Activated CD8-positive, alpha-beta memory T cell treated with anti-CD3 and anti-CD28 coated beads, Interleukin-2, amount 10 ng/mL, durations not matched to agents 7 days and 5 days (primary cell): ENCODE results near the gene SDR39U1. TPM values are rescaled to one million over a fixed set of nuclear protein-coding genes. Genes with fewer than 3 reads are reported as not detected.

Source experiments
- ATAC-seq: fragments of 150-1000 bp; cut with Tn5 transposase; one replicate; pipeline ENCODE4 v1.10.0; 2021; ENCODE audit warnings: moderate library complexity
- CTCF ChIA-PET: fragments of 350-600 bp; sonication (Branson Sonifier 250); formaldehyde crosslinking; loops from one replicate; lab custom pipeline; 2021; ENCODE audit warnings: antibody characterized with exemption; lab: Charles Lee
- DNase-seq: peaks from one replicate; pipeline ENCODE4 v3.0.0-alpha.2; 2020
- H3K27ac Mint-ChIP-seq: one replicate; pipeline ENCODE4 v1.8.0; 2021; ENCODE audit warnings: mild to moderate bottlenecking, mixed read lengths
- H3K27me3 Mint-ChIP-seq: one replicate; pipeline ENCODE4 v1.8.0; 2021; ENCODE audit warnings: mixed read lengths
- H3K36me3 Mint-ChIP-seq: one replicate; pipeline ENCODE4 v1.8.0; 2021; ENCODE audit warnings: mild to moderate bottlenecking, mixed read lengths
- H3K4me1 Mint-ChIP-seq: one replicate; pipeline ENCODE4 v1.8.0; 2021; ENCODE audit warnings: mixed read lengths
- H3K4me3 Mint-ChIP-seq: one replicate; pipeline ENCODE4 v1.8.0; 2021; ENCODE audit warnings: mild to moderate bottlenecking, moderate library complexity, mixed read lengths
- H3K9me3 Mint-ChIP-seq: one replicate; pipeline ENCODE4 v1.8.0; 2022; ENCODE audit warnings: low read depth, mixed read lengths
- total RNA-seq, 2 experiments: library from RNA; stranded (reverse); gene quantifications; one replicate each; pipeline ENCODE4 v1.2.3, GENCODE V29; 2021

SDR39U1 gene
- total RNA-seq, 2 experiments from 2014 or later, result 45.6 to 45.9 TPM

DNA sequence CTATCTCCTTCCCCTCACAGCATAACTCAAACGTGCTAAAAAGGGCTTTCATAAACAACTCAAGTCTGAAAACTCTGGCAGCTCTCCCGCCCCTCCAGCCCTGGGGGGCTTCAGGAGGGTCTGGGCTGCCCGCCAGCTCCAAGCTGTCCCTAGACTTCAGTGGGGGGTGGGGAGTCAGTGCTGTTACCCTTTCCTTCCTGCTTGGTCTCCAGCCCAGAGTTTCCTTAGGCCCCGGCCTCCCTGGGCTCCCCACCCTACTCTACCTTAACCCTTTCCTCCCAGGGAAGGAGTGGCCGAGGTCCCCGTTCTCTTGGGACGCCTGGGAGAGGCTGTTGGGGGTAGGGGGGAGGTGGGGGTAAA lies 44.3 kb downstream of the SDR39U1 start:
- Mint-ChIP-seq H3K9me3 (no peaks in the 10 kb centered on the region), H3K4me1 (peaks cover 9% of the 10 kb centered on the region), H3K27ac (no peak overlapping the region), H3K36me3 (no peaks in the 10 kb centered on the region), H3K27me3 (peaks cover 43% of the 10 kb centered on the region), H3K4me3 (no peak overlapping the region)
- no peak for ATAC-seq
- CTCF ChIA-PET, result interaction anchor here (1.3 kb wide), 1 partner anchor 33 kb away, joined by 8 read pairs; no protein-coding TSS in a partner anchor
- no peak for DNase-seq

DNA sequence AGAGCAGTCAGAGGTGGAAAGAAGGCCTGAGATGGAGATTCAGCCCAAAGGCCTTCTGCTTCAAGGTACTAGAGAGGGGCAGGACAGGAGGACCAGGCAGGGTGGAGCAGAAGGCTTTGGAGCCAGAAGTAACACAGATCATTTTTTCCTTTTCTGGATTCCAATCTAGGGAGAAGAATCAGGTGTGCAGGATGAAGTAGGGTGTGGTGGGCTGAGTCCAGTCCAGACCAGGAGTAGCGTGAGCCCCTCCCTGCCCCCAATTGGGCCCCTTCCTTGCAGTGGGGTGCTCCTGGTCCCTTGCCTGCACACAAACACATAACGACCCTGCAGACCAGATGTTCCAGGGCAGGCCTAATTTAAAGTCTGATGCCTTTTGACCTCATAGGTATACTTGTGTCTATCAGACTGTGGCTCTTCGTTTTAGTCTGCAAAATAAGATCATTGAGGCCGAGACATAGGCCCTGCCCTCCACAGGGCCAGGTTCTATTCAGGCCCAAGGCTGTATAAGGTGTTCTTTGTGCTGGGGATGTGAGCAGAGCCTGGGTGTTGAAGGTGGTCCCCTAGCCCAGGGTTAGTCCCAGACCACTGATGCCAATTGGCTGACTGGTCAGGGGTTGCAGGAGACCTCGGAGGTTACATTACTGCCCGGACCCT lies 44.8 kb downstream of the SDR39U1 start:
- H3K4me3 Mint-ChIP-seq, result no peak overlapping the region
- DNase-seq, result no peak
- H3K9me3 Mint-ChIP-seq, result no peaks in the 10 kb centered on the region
- CTCF ChIA-PET, result interaction anchor here (1.8 to 2.6 kb wide), 2 partner anchors 34 to 64 kb away, joined by 7 to 8 read pairs; no protein-coding TSS in a partner anchor
- H3K36me3 Mint-ChIP-seq, result no peaks in the 10 kb centered on the region
- H3K4me1 Mint-ChIP-seq, result peaks cover 9% of the 10 kb centered on the region
- H3K27me3 Mint-ChIP-seq, result peaks cover 38% of the 10 kb centered on the region
- H3K27ac Mint-ChIP-seq, result no peak overlapping the region
- no peak for ATAC-seq

DNA sequence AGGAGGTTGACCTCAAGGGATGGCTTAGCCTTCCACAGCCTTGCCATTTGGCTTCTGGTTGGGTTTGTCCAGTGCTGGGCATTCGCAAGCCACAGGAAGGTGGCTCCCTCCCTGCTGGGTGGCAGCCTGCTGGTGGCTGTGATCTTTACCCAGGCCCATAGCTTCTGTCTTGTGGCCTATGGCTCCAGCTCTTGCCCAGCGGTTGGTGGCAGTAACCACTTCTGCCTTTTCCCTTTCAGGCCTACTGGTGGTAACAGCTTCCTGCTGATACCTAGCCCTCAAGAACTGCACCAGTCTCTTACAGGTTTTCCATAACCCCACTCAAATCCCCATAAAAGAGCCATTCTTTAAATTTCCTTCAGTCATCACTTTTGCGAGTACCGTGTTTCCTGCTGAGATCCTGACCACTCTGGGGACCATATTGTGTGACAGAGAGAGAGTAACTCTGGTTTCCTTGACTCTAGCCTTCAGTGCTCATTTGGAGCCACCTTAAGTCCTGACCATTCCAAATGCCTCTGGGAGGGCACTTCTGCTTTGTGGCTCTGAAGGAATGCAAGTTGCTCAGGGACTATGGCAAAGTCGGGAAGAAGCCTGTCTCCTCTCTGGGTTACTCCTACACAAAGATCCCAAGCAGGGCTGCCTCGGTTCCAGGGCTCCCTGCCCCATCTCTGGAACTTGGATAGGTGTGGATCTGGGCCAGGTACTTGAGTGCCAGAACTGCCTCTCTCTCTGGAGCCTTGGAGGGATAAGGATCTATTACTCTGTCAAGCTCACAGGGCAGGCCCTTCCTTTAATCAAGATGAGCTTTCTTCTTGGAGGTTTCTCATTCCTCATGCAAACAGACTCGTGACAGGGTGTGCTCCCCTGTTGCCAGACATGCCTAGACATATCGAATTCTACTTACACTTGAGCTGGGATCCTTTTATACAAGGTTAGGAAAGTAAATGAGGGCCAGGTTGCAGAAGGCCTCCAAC lies 46.7 kb downstream of the SDR39U1 start:
- no peak overlapping the region for H3K4me3 Mint-ChIP-seq
- CTCF ChIA-PET, result interaction anchor here (1.1 to 2.6 kb wide), 4 partner anchors 9 to 62 kb away, joined by 3 to 8 read pairs (median 5); no protein-coding TSS in a partner anchor
- no peaks in the 10 kb centered on the region for H3K36me3 Mint-ChIP-seq
- peaks cover 39% of the 10 kb centered on the region for H3K27me3 Mint-ChIP-seq
- ATAC-seq (no peak), DNase-seq (no peak)
- H3K9me3 Mint-ChIP-seq, result no peaks in the 10 kb centered on the region
- H3K27ac Mint-ChIP-seq, result no peak overlapping the region
- H3K4me1 Mint-ChIP-seq, result peaks cover 9% of the 10 kb centered on the region

DNA sequence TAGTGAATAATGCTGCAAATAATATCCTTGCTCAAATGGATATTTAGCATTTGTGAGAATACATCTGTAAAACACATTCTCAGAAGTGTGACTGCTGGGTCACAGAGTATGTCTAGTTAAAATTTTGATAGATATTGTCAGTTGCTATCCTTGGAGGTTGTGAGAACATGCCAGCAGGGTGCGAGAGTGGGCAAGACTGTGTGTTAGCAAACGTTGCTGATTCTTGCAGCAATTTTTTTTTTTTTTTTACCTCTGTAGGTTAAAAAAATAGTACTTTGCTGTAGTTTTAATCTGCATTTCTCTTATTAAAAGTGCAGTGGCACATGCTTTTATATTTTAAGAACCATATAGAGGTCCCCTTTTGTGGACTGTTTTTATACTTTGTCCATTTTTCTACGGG lies 48.3 kb downstream of the SDR39U1 start:
- CTCF ChIA-PET, result no interaction called here
- H3K27me3 Mint-ChIP-seq, result peaks cover 41% of the 10 kb centered on the region
- H3K9me3 Mint-ChIP-seq, result no peaks in the 10 kb centered on the region
- DNase-seq (no peak), ATAC-seq (no peak)
- no peaks in the 10 kb centered on the region for H3K36me3 Mint-ChIP-seq
- no peak overlapping the region for H3K27ac Mint-ChIP-seq
- no peak overlapping the region for H3K4me3 Mint-ChIP-seq
- H3K4me1 Mint-ChIP-seq, result peaks cover 6% of the 10 kb centered on the region

DNA sequence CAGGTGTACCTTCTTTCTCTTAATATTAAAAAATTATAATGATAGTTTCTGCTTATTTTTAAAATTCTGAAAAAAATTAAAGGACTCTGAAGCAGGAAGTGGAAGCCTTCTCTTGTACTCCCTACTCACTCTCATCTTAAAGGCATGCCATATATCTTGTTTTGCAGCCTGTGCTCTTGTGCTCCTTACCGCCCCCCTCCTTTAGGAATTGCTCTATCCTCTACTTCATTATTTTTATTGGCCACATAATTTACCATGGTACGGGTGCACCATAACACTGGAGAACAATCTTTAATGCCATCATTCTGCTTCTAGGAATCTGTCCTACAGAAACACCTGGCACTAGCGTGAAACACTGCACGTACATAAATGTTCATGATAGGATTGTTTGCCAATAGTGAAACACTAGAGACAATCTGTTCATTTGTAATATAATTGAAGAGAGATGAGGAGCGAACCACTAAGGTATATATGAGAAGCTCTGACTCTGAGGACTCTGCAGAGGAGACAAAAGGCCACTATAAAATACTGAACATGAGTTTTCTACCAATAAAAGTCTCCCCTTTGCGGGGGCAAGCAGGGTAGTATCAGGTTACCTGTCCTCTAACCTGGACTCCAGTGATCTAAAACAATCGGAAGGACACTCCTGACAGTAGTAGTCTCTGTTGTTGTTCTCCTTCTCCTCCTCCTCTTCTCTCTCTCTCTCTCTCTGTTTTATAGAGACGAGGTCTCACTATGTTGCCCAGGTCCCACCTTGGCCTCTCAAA lies 50.1 kb downstream of the SDR39U1 start:
- Mint-ChIP-seq H3K27me3 (peaks cover 54% of the 10 kb centered on the region), H3K36me3 (no peaks in the 10 kb centered on the region), H3K4me3 (no peak overlapping the region), H3K27ac (no peak overlapping the region), H3K9me3 (no peaks in the 10 kb centered on the region), H3K4me1 (peaks cover 6% of the 10 kb centered on the region)
- ATAC-seq, result no peak
- CTCF ChIA-PET, result no interaction called here
- no peak for DNase-seq

DNA sequence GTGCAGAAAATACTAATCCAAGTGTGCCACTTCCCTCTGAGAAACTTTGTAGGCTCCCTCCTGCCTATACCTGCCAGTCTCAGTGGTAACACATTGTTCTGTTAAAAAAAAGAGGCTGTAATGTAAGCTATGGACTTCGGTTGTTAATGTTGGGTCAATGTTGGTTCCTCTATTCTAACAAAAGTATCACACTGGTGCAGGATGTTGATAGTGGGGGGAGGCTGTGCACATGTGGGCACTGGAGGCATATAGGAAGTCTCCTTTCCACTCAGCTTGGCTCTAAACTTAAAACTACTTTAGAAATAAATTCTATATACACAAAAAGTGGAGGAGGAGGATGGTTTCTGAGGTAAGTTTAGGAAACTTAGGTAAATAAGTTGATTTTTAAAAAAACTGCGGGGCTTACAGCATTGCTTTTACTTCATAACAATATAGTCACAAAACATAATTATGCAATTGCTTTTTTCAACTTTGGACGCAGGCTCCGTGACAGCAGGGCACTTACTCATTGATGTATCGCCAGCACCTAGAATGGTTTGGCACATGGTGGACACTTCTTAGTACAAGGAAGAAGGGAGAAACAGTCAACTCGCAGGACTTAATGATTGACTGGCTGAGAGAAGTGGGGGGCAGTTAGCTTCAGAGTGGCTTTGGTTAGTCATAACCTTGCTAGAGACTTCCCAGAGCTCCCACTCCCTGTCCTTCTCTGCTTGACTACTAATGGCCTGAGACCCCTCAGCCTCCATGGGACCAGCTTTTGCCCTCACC lies 51.7 kb downstream of the SDR39U1 start:
- ATAC-seq (no peak), DNase-seq (no peak)
- Mint-ChIP-seq H3K27me3 (peaks cover 50% of the 10 kb centered on the region), H3K4me3 (no peak overlapping the region), H3K36me3 (no peaks in the 10 kb centered on the region), H3K4me1 (peaks cover 5% of the 10 kb centered on the region), H3K27ac (no peak overlapping the region), H3K9me3 (no peaks in the 10 kb centered on the region)
- CTCF ChIA-PET, result no interaction called here

Other genes with a start within 250 kb of the SDR39U1 start
- 10 to 100 TPM; 26.7 to 32.8 TPM for gene TM9SF1, start 247.3 kb downstream of the SDR39U1 start, total RNA-seq
- under 1 TPM in 1 of 2 experiments, not detected in 1; 0.42 TPM for gene TSSK4, start 237.1 kb downstream of the SDR39U1 start, total RNA-seq
- 10 to 100 TPM; 80.5 to 82.5 TPM for gene CHMP4A, start 229.3 kb downstream of the SDR39U1 start, total RNA-seq
- gene MDP1, start 226.7 kb downstream of the SDR39U1 start, total RNA-seq, result 10 to 100 TPM; 11.4 to 16.9 TPM
- gene NEDD8, start 210.4 kb downstream of the SDR39U1 start, total RNA-seq, result 100 to 1,000 TPM; 181 to 205 TPM
- gene GMPR2, start 209.8 kb downstream of the SDR39U1 start, total RNA-seq, result 10 to 100 TPM; 70.6 to 71.3 TPM
- gene TINF2, start 200.2 kb downstream of the SDR39U1 start, total RNA-seq, result 100 to 1,000 TPM; 111 to 130 TPM
- 1 to 10 TPM; 3.0 to 5.1 TPM for gene TGM1, start 179.6 kb downstream of the SDR39U1 start, total RNA-seq
- gene RABGGTA, start 171.2 kb downstream of the SDR39U1 start, total RNA-seq, result 10 to 100 TPM; 34.3 to 44.6 TPM
- 10 to 100 TPM; 14.2 to 26.5 TPM for gene DHRS1, start 143.0 kb downstream of the SDR39U1 start, total RNA-seq
- 10 to 100 TPM; 34.2 to 38.3 TPM for gene NOP9, start 142.9 kb downstream of the SDR39U1 start, total RNA-seq
- 10 to 100 TPM; 24.5 to 44.2 TPM for gene CIDEB, start 134.8 kb downstream of the SDR39U1 start, total RNA-seq
- 10 to 100 TPM; 12.6 to 18.8 TPM for gene LTB4R2, start 132.6 kb downstream of the SDR39U1 start, total RNA-seq
- 10 to 100 TPM; 15.6 to 32.5 TPM for gene LTB4R, start 131.3 kb downstream of the SDR39U1 start, total RNA-seq
- gene ADCY4, start 107.7 kb downstream of the SDR39U1 start, total RNA-seq, result 1 to 10 TPM; 1.6 to 3.4 TPM
- 10 to 100 TPM; 22.9 to 29.4 TPM for gene RIPK3, start 102.8 kb downstream of the SDR39U1 start, total RNA-seq
- gene NFATC4, start 74.6 kb downstream of the SDR39U1 start, total RNA-seq, result 1 to 10 TPM in 1 of 2 experiments, not detected in 1; 1.3 TPM
- gene NYNRIN, start 43.8 kb downstream of the SDR39U1 start, total RNA-seq, result under 1 TPM; 0.05 to 0.50 TPM
- 1 to 10 TPM; 5.0 to 7.1 TPM for gene CBLN3, start 13.1 kb downstream of the SDR39U1 start, total RNA-seq
- gene KHNYN, start 12.8 kb downstream of the SDR39U1 start, total RNA-seq, result 10 to 100 TPM; 73.3 to 81.2 TPM
- gene CMA1, start 65.5 kb upstream of the SDR39U1 start, total RNA-seq, result not detected
- gene CTSG, start 133.5 kb upstream of the SDR39U1 start, total RNA-seq, result not detected
- gene GZMH, start 166.9 kb upstream of the SDR39U1 start, total RNA-seq, result 10 to 100 TPM; 35.8 to 80.0 TPM
- gene GZMB, start 191.4 kb upstream of the SDR39U1 start, total RNA-seq, result 1,000 to 10,000 TPM; 1,034 to 2,662 TPM